ENCODE results near the gene LRRIQ1. TPM values are rescaled to one million over a fixed set of nuclear protein-coding genes. Genes with fewer than 3 reads are reported as not detected.

Gene LRRIQ1
- total and polyA plus RNA-seq, 10 donors, result 0.02 to 1.0 (median 0.20) TPM; not detected in 1

- intact Hi-C loops (cut with DNase I; ENCODE audit: low total_unique reads), result no loop called here
- 2 to 7% (median 3%) methylated on average over 49 of the region's 49 CpGs for WGBS, 5 donors
- TF ChIP-seq POLR2A (IDR thresholded peaks at IDR 0.05) (no peak), POLR2AphosphoS5 (IDR thresholded peaks at IDR 0.05) (peak in 2 of 3 donors; percentile 18 to 33), CTCF (IDR thresholded peaks at IDR 0.05 in 8 of 11, conservative IDR thresholded peaks at IDR 0.05 in 3 of 11) (no peak)
- H3K27me3 ChIP-seq (replicated peaks in 1 of 7), result peaks cover 5 to 100% (median 90%) of the 10 kb centered on the region in 7 donors
- H3K4me1 ChIP-seq, result peaks cover 0 to 26% (median 21%) of the 10 kb centered on the region in 6 donors
- peak; percentile 70 for DNase-seq
- H3K36me3 ChIP-seq, result no peaks in the 10 kb centered on the region
- no peak within 1 kb of the TSS for H3K27ac ChIP-seq
- H3K9me3 ChIP-seq, result peaks cover 0 to 7% (median 0%) of the 10 kb centered on the region in 8 donors
- H3K4me3 ChIP-seq, result peak within 1 kb of the TSS; percentile 8 to 64 (median 30)
These were observed 244.2 kb downstream of the LRRIQ1 start, which contains the start of gene ALX1 for GRCh38 chr12:85280165-85280983. Gene ALX1, plus strand, starts transcription at chr12:85280220. Its CDS starts 42 bp downstream, at chr12:85280262.

- peak overlapping the region in 6 of 8 donors; percentile 18 to 64 (median 30) for H3K4me3 ChIP-seq
- no peak overlapping the region for H3K27ac ChIP-seq
- DNase-seq, result no peak
- intact Hi-C loops (cut with DNase I; ENCODE audit: low total_unique reads), result no loop called here
- peaks cover 0 to 26% (median 21%) of the 10 kb centered on the region in 6 donors for H3K4me1 ChIP-seq
- WGBS, 5 donors, result 5 to 6% (median 5%) methylated on average over 15 of the region's 15 CpGs
- TF ChIP-seq POLR2AphosphoS5 (IDR thresholded peaks at IDR 0.05), result no peak
- no peak for TF ChIP-seq POLR2A (IDR thresholded peaks at IDR 0.05)
- no peak for TF ChIP-seq CTCF (IDR thresholded peaks at IDR 0.05 in 8 of 11, conservative IDR thresholded peaks at IDR 0.05 in 3 of 11)
- H3K27me3 ChIP-seq (replicated peaks in 1 of 7), result peaks cover 5 to 100% (median 83%) of the 10 kb centered on the region in 7 donors
- H3K9me3 ChIP-seq, result peaks cover 0 to 7% (median 0%) of the 10 kb centered on the region in 8 donors
- no peaks in the 10 kb centered on the region for H3K36me3 ChIP-seq
These were observed 245.0 kb downstream of the LRRIQ1 start for GRCh38 chr12:85280984-85281630.

GRCh38 chr12:85281636-85282312 is 245.6 kb downstream of the LRRIQ1 start:
- peaks cover 5 to 99% (median 76%) of the 10 kb centered on the region in 7 donors for H3K27me3 ChIP-seq (replicated peaks in 1 of 7)
- H3K36me3 ChIP-seq, result no peaks in the 10 kb centered on the region
- 9 to 16% (median 12%) methylated on average over 11 of the region's 11 CpGs for WGBS, 5 donors

More at GRCh38 chr12:85281636-85282312, 245.6 kb downstream of the LRRIQ1 start:
- no peak for DNase-seq
- intact Hi-C loops (cut with DNase I; ENCODE audit: low total_unique reads), result no loop called here
- H3K4me1 ChIP-seq, result peaks cover 0 to 26% (median 21%) of the 10 kb centered on the region in 6 donors
- H3K9me3 ChIP-seq, result peaks cover 0 to 7% (median 0%) of the 10 kb centered on the region in 8 donors
- H3K4me3 ChIP-seq, result no peak overlapping the region
- TF ChIP-seq POLR2AphosphoS5 (IDR thresholded peaks at IDR 0.05), result no peak
- TF ChIP-seq POLR2A (IDR thresholded peaks at IDR 0.05), result no peak
- no peak for TF ChIP-seq CTCF (IDR thresholded peaks at IDR 0.05 in 8 of 11, conservative IDR thresholded peaks at IDR 0.05 in 3 of 11)
- no peak overlapping the region for H3K27ac ChIP-seq
